Mesodermal cell (in vitro differentiated cells): Measurements from ENCODE around the gene ENPP1.

ENCODE experiments used
- H3K27ac ChIP-seq: 2 replicates; pipeline ENCODE4 v1.7.0; 2013; ENCODE audit warnings: mild to moderate bottlenecking, low read depth, low read length, moderate library complexity; ENCODE audit not compliant: severe bottlenecking
- H3K36me3 ChIP-seq: 2 replicates; pipeline ENCODE4 v1.7.1; 2013; ENCODE audit warnings: mild to moderate bottlenecking, low read length, moderate library complexity; ENCODE audit not compliant: control insufficient read depth, insufficient read depth
- H3K4me1 ChIP-seq: one replicate; pipeline ENCODE4 v1.7.1; 2013; ENCODE audit warnings: mild to moderate bottlenecking, low read length; ENCODE audit not compliant: insufficient read depth, control insufficient read depth, poor library complexity, severe bottlenecking
- H3K4me3 ChIP-seq: 2 replicates; pipeline ENCODE4 v1.7.0; 2013; ENCODE audit warnings: low read length, control low read depth, mild to moderate bottlenecking; ENCODE audit not compliant: insufficient read depth, poor library complexity, severe bottlenecking; ENCODE audit errors: extremely low read depth
- H3K9me3 ChIP-seq: 2 replicates; pipeline ENCODE4 v1.7.1; 2013; ENCODE audit warnings: mild to moderate bottlenecking, low read length, moderate library complexity; ENCODE audit not compliant: control insufficient read depth
- WGBS, 2 experiments: methylation state at CpG; one replicate each; pipeline ENCODE4 v1.1.5; 2013; ENCODE audit warnings: missing lambda C conversion rate in 2 of 2; ENCODE audit not compliant: insufficient coverage in 2 of 2; 5-methylcytosine and 5-hydroxymethylcytosine counted together

ENPP1 gene

GRCh38 chr6:131768964-131769363 lies 38.9 kb upstream of the ENPP1 start:
- no peak overlapping the region for H3K27ac ChIP-seq
- peaks cover 13% of the 10 kb centered on the region for H3K4me1 ChIP-seq
- no peaks in the 10 kb centered on the region for H3K36me3 ChIP-seq
- no peaks in the 10 kb centered on the region for H3K9me3 ChIP-seq
- H3K4me3 ChIP-seq = no peak overlapping the region
- WGBS, 2 experiments = 100% methylated on average over 1 of the region's 1 CpG; no CpG with 5 or more reads in 1 of the 2 experiments

- no peak overlapping the region for H3K27ac ChIP-seq
- H3K36me3 ChIP-seq = no peaks in the 10 kb centered on the region
- H3K4me3 ChIP-seq = no peak overlapping the region
- peaks cover 13% of the 10 kb centered on the region for H3K4me1 ChIP-seq
- no peaks in the 10 kb centered on the region for H3K9me3 ChIP-seq
- 91 to 92% methylated on average over 6 to 8 of the region's 15 CpGs for WGBS, 2 experiments
These were observed 38.3 kb upstream of the ENPP1 start for GRCh38 chr6:131769385-131770141.

- Histone ChIP-seq H3K36me3 (no peaks in the 10 kb centered on the region), H3K4me1 (peaks cover 2% of the 10 kb centered on the region), H3K4me3 (no peak overlapping the region), H3K9me3 (no peaks in the 10 kb centered on the region), H3K27ac (no peak overlapping the region)
- WGBS, 2 experiments = 85 to 100% methylated on average over 1 of the region's 1 CpG
These were observed 37.0 kb upstream of the ENPP1 start for GRCh38 chr6:131770776-131771175.

- H3K4me1 ChIP-seq = no peaks in the 10 kb centered on the region
- 94 to 95% methylated on average over 2 of the region's 4 CpGs for WGBS, 2 experiments
- H3K27ac ChIP-seq = no peak overlapping the region
- H3K9me3 ChIP-seq = no peaks in the 10 kb centered on the region
- H3K36me3 ChIP-seq = no peaks in the 10 kb centered on the region
- H3K4me3 ChIP-seq = no peak overlapping the region
These were observed 34.4 kb upstream of the ENPP1 start for GRCh38 chr6:131773284-131773950.

- H3K4me3 ChIP-seq = no peak overlapping the region
- 93 to 100% methylated on average over 1 to 3 of the region's 3 CpGs for WGBS, 2 experiments
- no peak overlapping the region for H3K27ac ChIP-seq
- H3K9me3 ChIP-seq = no peaks in the 10 kb centered on the region
- H3K4me1 ChIP-seq = no peaks in the 10 kb centered on the region
- no peaks in the 10 kb centered on the region for H3K36me3 ChIP-seq
These were observed 31.9 kb upstream of the ENPP1 start for GRCh38 chr6:131775886-131776285.

- WGBS, 2 experiments = 60 to 80% methylated on average over 1 of the region's 2 CpGs
- Histone ChIP-seq H3K4me3 (no peak overlapping the region), H3K4me1 (no peaks in the 10 kb centered on the region), H3K36me3 (no peaks in the 10 kb centered on the region), H3K9me3 (no peaks in the 10 kb centered on the region), H3K27ac (no peak overlapping the region)
These were observed 30.8 kb upstream of the ENPP1 start for GRCh38 chr6:131776985-131777384.

- no CpG with 5 or more reads among the region's 1 CpG for WGBS, 2 experiments
- Histone ChIP-seq H3K9me3 (no peaks in the 10 kb centered on the region), H3K36me3 (no peaks in the 10 kb centered on the region), H3K4me3 (no peak overlapping the region), H3K27ac (no peak overlapping the region), H3K4me1 (no peaks in the 10 kb centered on the region)
These were observed 29.7 kb upstream of the ENPP1 start for GRCh38 chr6:131778169-131778568.

- no peaks in the 10 kb centered on the region for H3K9me3 ChIP-seq
- H3K4me1 ChIP-seq = no peaks in the 10 kb centered on the region
- no peaks in the 10 kb centered on the region for H3K36me3 ChIP-seq
- no peak overlapping the region for H3K4me3 ChIP-seq
- H3K27ac ChIP-seq = no peak overlapping the region
- whole genome bisulfite sequencing, 2 experiments = 90 to 100% methylated on average over 1 of the region's 2 CpGs
These were observed 28.5 kb upstream of the ENPP1 start for GRCh38 chr6:131779304-131779703.

GRCh38 chr6:131780600-131780999 lies 27.2 kb upstream of the ENPP1 start:
- 93 to 94% methylated on average over 7 to 11 of the region's 11 CpGs for WGBS, 2 experiments
- H3K4me3 ChIP-seq = no peak overlapping the region
- H3K9me3 ChIP-seq = no peaks in the 10 kb centered on the region

GRCh38 chr6:131781687-131782086 lies 26.1 kb upstream of the ENPP1 start:
- 88 to 100% methylated on average over 2 to 3 of the region's 3 CpGs for WGBS, 2 experiments
- Histone ChIP-seq H3K36me3 (no peaks in the 10 kb centered on the region), H3K4me1 (no peaks in the 10 kb centered on the region)

More at GRCh38 chr6:131780600-131780999, 27.2 kb upstream of the ENPP1 start:
- Histone ChIP-seq H3K4me1 (no peaks in the 10 kb centered on the region), H3K27ac (no peak overlapping the region), H3K36me3 (no peaks in the 10 kb centered on the region)

GRCh38 chr6:131782764-131783163 lies 25.1 kb upstream of the ENPP1 start:
- H3K36me3 ChIP-seq = no peaks in the 10 kb centered on the region
- H3K9me3 ChIP-seq = no peaks in the 10 kb centered on the region
- no peaks in the 10 kb centered on the region for H3K4me1 ChIP-seq
- no peak overlapping the region for H3K4me3 ChIP-seq
- no peak overlapping the region for H3K27ac ChIP-seq
- WGBS, 2 experiments = 80 to 100% methylated on average over 1 of the region's 1 CpG

More at GRCh38 chr6:131781687-131782086, 26.1 kb upstream of the ENPP1 start:
- Histone ChIP-seq H3K4me3 (no peak overlapping the region), H3K27ac (no peak overlapping the region), H3K9me3 (no peaks in the 10 kb centered on the region)
